ENCODE measurements around the gene KCNV2.

KCNV2 gene

DNA sequence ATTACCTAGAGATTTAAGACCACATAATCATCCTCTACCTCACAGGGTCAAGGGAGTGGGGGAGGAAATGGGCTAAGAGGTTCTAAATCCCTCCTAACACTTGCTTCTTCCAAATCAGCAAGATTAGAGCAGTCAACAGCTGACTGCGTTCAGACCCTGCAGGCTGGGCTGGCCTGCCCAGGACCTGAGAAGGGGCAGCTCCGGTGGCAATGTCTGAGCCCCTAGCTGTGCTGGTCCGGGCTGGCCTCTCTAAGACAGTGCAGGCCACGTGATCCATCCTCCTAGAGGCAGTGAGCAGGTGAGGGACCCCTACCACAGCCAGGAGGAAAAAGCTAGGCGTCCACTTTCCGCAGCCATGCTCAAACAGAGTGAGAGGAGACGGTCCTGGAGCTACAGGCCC lies at the start of gene KCNV2:
TSS of gene KCNV2 (plus strand) at position 126 of the 400 bp plus-strand sequence. CDS start at position 356, 230 bp downstream.
- DNase-seq (ENCODE audit: extremely low read depth, low read depth), result no peak

DNA sequence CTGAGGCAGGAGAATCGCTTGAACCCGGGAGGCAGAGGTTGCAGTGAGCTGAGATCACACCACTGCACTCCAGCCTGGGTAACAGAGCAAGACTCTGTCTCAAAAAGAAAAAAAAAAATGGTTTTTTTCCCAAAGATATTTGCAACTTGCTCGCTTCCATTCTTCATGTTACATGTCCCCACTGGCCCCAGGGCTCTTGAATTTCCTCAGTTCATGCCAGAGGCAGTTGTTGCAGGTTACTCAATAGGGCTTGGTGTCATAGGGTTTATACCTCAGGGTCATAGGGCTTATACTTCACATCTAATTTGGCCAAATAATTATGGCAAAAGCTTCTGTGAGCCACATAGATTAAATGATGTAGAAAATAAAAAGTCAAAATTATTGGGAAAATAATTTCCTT lies 44.1 kb upstream of the KCNV2 start:
- no peak for DNase-seq (ENCODE audit: extremely low read depth, low read depth)
- TF ChIP-seq CTCF (IDR thresholded peaks at IDR 0.05; ENCODE audit: low read depth, low read length), result no peak

More for the DNA sequence above, at the start of gene KCNV2:
- no peak for TF ChIP-seq CTCF (IDR thresholded peaks at IDR 0.05; ENCODE audit: low read depth, low read length)

DNA sequence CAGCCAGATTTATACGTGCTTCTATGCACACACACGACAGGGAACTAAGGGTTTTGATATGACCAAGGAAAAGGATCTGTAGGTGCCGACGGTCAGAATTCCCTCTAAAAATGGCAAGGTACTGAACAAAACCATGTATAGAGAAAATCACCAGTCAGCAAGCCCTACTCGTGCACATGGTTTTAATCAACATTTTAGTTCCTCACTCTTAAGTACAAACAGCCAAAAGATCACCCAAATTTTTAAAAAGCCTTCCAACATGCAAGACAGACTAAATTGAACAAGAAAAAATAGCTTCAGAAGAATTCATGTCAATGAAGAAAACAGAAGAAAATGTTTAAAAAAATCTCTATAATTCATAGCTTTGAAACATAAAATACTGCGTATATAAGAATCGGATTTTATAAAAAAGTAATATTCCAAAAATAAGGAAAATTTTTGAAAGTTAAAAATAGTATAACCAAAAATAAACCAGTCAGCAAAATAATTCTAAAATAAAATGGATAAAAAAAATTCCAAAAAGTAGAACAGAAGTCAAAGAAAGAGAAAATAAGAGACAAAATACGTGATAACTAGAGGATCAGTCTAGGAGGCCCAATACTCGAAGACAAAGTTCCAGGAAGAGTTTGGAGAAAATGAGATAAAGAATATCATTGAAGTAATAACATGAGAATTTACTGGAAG lies 43.0 kb upstream of the KCNV2 start:
- no peak for TF ChIP-seq CTCF (IDR thresholded peaks at IDR 0.05; ENCODE audit: low read depth, low read length)
- no peak for DNase-seq (ENCODE audit: extremely low read depth, low read depth)

DNA sequence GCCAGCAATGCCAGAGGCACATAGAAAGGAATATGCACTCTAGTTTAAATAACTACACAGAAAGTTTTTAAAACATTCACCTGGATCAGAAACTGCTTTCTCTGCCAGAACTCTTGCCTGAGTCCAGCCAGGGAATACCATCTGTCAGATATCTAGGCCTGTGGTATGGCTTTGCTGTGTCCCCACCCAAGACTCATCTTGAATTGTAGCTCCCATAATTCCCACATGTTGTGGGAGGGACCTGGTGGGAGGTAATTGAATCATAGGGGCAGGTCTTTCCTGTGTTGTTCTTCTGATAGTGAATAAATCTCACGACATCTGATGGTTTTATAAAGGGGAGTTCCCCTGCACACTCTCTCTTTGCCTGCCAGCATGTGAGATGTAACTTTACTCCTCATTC lies 41.5 kb upstream of the KCNV2 start:
- TF ChIP-seq CTCF (IDR thresholded peaks at IDR 0.05; ENCODE audit: low read depth, low read length), result no peak

GRCh38 chr9:2676466-2676865 lies 40.8 kb upstream of the KCNV2 start:
- DNase-seq (ENCODE audit: extremely low read depth, low read depth), result no peak

More for the DNA sequence above, 41.5 kb upstream of the KCNV2 start:
- no peak for DNase-seq (ENCODE audit: extremely low read depth, low read depth)

DNA sequence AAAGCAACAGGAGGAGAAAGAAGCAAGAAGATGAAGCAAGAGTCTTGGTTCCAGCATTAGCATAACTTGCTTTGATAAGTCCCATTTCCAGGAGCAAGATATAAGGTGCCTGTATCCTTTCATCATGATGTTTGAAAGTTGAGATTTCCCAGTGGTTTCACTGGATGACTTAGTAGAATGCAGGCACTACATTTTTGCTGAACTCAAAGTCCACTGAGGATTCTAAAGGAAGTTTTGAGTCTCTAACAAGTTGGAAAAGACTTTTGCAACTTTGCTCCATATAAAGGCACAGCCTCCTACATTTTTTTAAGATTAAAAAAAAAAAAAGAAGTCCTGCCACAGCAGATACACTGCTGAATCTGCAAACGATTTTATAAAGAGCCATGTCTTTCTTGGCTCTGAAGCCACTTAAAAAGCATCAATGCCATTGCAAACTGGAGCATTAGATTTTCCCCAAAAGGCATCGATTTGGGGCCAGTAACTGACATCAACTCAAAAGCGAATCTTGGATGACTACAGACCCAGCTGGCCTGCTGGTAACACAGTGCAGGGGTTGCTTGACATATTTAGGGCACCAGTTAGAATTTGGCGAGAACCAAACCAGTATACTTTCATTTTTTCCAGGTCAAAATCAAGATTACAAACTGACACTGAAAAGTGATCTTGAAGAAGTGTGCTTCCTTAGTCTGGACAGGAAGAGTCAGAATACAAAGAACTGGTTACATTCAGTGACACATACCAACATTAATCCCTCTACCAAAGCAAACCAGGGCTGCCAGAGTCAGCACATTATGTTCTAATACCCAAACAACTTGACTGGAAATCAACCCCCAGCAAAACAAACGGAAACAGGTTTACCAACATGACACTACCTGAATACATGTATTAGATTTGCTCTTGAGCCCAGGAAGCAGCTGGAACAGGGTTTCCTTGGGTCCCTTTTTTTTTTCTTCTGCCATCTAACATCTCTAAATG lies 39.1 kb upstream of the KCNV2 start:
- no peak for DNase-seq (ENCODE audit: extremely low read depth, low read depth)

More at GRCh38 chr9:2676466-2676865, 40.8 kb upstream of the KCNV2 start:
- no peak for TF ChIP-seq CTCF (IDR thresholded peaks at IDR 0.05; ENCODE audit: low read depth, low read length)

More for the DNA sequence above, 39.1 kb upstream of the KCNV2 start:
- TF ChIP-seq CTCF (IDR thresholded peaks at IDR 0.05; ENCODE audit: low read depth, low read length), result no peak

Measured in AG09319 (cell line).